Activated T-cell treated with anti-CD3 and anti-CD28 coated beads, Interleukin-2, amount 50 U/mL, for 24 hours (primary cell): ENCODE data around the gene DIPK1B.

Experiments used
- DNase-seq: peaks from one replicate; pipeline ENCODE4 v3.0.0-alpha.2; 2020
- H3K27ac Mint-ChIP-seq: 2 replicates; pipeline ENCODE4 v1.8.0; 2020; ENCODE audit warnings: mild to moderate bottlenecking, mixed read lengths
- H3K27me3 Mint-ChIP-seq: 2 replicates; pipeline ENCODE4 v1.8.0; 2020; ENCODE audit warnings: mixed read lengths
- H3K36me3 Mint-ChIP-seq: 2 replicates; pipeline ENCODE4 v1.8.0; 2020; ENCODE audit warnings: low read depth, mixed read lengths
- H3K4me1 Mint-ChIP-seq: 2 replicates; pipeline ENCODE4 v1.8.0; 2020; ENCODE audit warnings: low read depth, mixed read lengths
- H3K4me3 Mint-ChIP-seq: 2 replicates; pipeline ENCODE4 v1.8.0; 2020; ENCODE audit warnings: mild to moderate bottlenecking, moderate library complexity, mixed read lengths
- H3K9me3 Mint-ChIP-seq: 2 replicates; pipeline ENCODE4 v1.8.0; 2020; ENCODE audit warnings: mixed read lengths

Gene DIPK1B

GRCh38 chr9:136722969-136723356, 10.6 kb downstream of the DIPK1B start:
- Mint-ChIP-seq H3K9me3 (no peaks in the 10 kb centered on the region), H3K27me3 (no peaks in the 10 kb centered on the region), H3K36me3 (peaks cover 62% of the 10 kb centered on the region), H3K4me3 (no peak overlapping the region), H3K27ac (peak overlapping the region; percentile 63), H3K4me1 (peaks cover 30% of the 10 kb centered on the region)
- no peak for DNase-seq

- no peaks in the 10 kb centered on the region for H3K9me3 Mint-ChIP-seq
- H3K36me3 Mint-ChIP-seq = peaks cover 62% of the 10 kb centered on the region
- H3K4me3 Mint-ChIP-seq = peak overlapping the region; percentile 98
- DNase-seq = no peak
- no peaks in the 10 kb centered on the region for H3K27me3 Mint-ChIP-seq
- peaks cover 30% of the 10 kb centered on the region for H3K4me1 Mint-ChIP-seq
- H3K27ac Mint-ChIP-seq = peak overlapping the region; percentile 99
These were observed 11.1 kb downstream of the DIPK1B start for GRCh38 chr9:136723362-136723976.

GRCh38 chr9:136723989-136724388, 11.6 kb downstream of the DIPK1B start:
- no peaks in the 10 kb centered on the region for H3K27me3 Mint-ChIP-seq

GRCh38 chr9:136724772-136725171, 12.4 kb downstream of the DIPK1B start:
- Mint-ChIP-seq H3K36me3 (peaks cover 62% of the 10 kb centered on the region), H3K27me3 (no peaks in the 10 kb centered on the region), H3K9me3 (no peaks in the 10 kb centered on the region), H3K27ac (peak overlapping the region; percentile 99), H3K4me3 (peak overlapping the region; percentile 98), H3K4me1 (peaks cover 36% of the 10 kb centered on the region)
- no peak for DNase-seq

More at GRCh38 chr9:136723989-136724388, 11.6 kb downstream of the DIPK1B start:
- H3K9me3 Mint-ChIP-seq = no peaks in the 10 kb centered on the region
- peak overlapping the region; percentile 98 for H3K4me3 Mint-ChIP-seq
- H3K36me3 Mint-ChIP-seq = peaks cover 62% of the 10 kb centered on the region
- H3K27ac Mint-ChIP-seq = peak overlapping the region; percentile 99
- peaks cover 30% of the 10 kb centered on the region for H3K4me1 Mint-ChIP-seq
- no peak for DNase-seq

GRCh38 chr9:136725612-136726011, 13.2 kb downstream of the DIPK1B start:
- Mint-ChIP-seq H3K9me3 (no peaks in the 10 kb centered on the region), H3K27ac (peak overlapping the region; percentile 99), H3K4me1 (peaks cover 37% of the 10 kb centered on the region), H3K36me3 (peaks cover 62% of the 10 kb centered on the region), H3K27me3 (no peaks in the 10 kb centered on the region), H3K4me3 (peak overlapping the region; percentile 98)
- DNase-seq = no peak

GRCh38 chr9:136726118-136726517, 13.7 kb downstream of the DIPK1B start:
- Mint-ChIP-seq H3K36me3 (peaks cover 59% of the 10 kb centered on the region), H3K27me3 (no peaks in the 10 kb centered on the region), H3K9me3 (no peaks in the 10 kb centered on the region), H3K4me3 (peak overlapping the region; percentile 98), H3K4me1 (peaks cover 37% of the 10 kb centered on the region), H3K27ac (peak overlapping the region; percentile 99)
- no peak for DNase-seq

- Mint-ChIP-seq H3K4me3 (peak overlapping the region; percentile 98), H3K9me3 (no peaks in the 10 kb centered on the region), H3K36me3 (peaks cover 55% of the 10 kb centered on the region), H3K4me1 (peaks cover 40% of the 10 kb centered on the region), H3K27me3 (no peaks in the 10 kb centered on the region), H3K27ac (peak overlapping the region; percentile 99)
- no peak for DNase-seq
These were observed 14.3 kb downstream of the DIPK1B start for GRCh38 chr9:136726631-136727191.

GRCh38 chr9:136728080-136728547, 15.7 kb downstream of the DIPK1B start:
- Mint-ChIP-seq H3K4me3 (peak overlapping the region; percentile 98), H3K27me3 (no peaks in the 10 kb centered on the region), H3K36me3 (peaks cover 46% of the 10 kb centered on the region), H3K27ac (peak overlapping the region; percentile 99), H3K9me3 (no peaks in the 10 kb centered on the region), H3K4me1 (peaks cover 49% of the 10 kb centered on the region)
- peak; percentile 98 for DNase-seq

- Mint-ChIP-seq H3K27me3 (no peaks in the 10 kb centered on the region), H3K27ac (no peak overlapping the region), H3K9me3 (no peaks in the 10 kb centered on the region), H3K4me3 (peak overlapping the region; percentile 71), H3K4me1 (peaks cover 47% of the 10 kb centered on the region), H3K36me3 (peaks cover 41% of the 10 kb centered on the region)
- peak; percentile 66 for DNase-seq
These were observed 16.3 kb downstream of the DIPK1B start for GRCh38 chr9:136728548-136729123.

- DNase-seq = no peak
- peaks cover 42% of the 10 kb centered on the region for H3K4me1 Mint-ChIP-seq
- peaks cover 36% of the 10 kb centered on the region for H3K36me3 Mint-ChIP-seq
- no peaks in the 10 kb centered on the region for H3K27me3 Mint-ChIP-seq
- H3K27ac Mint-ChIP-seq = no peak overlapping the region
- no peaks in the 10 kb centered on the region for H3K9me3 Mint-ChIP-seq
- peak overlapping the region; percentile 71 for H3K4me3 Mint-ChIP-seq
These were observed 16.8 kb downstream of the DIPK1B start for GRCh38 chr9:136729144-136729543.

- Mint-ChIP-seq H3K4me1 (peaks cover 37% of the 10 kb centered on the region), H3K9me3 (no peaks in the 10 kb centered on the region), H3K27ac (no peak overlapping the region), H3K4me3 (peak overlapping the region; percentile 71), H3K36me3 (peaks cover 28% of the 10 kb centered on the region), H3K27me3 (no peaks in the 10 kb centered on the region)
- no peak for DNase-seq
These were observed 17.6 kb downstream of the DIPK1B start for GRCh38 chr9:136729926-136730325.

GRCh38 chr9:136732444-136733178, 20.2 kb downstream of the DIPK1B start:
- no peak for DNase-seq
- Mint-ChIP-seq H3K27me3 (no peaks in the 10 kb centered on the region), H3K9me3 (no peaks in the 10 kb centered on the region), H3K36me3 (peaks cover 1% of the 10 kb centered on the region), H3K4me3 (no peak overlapping the region), H3K27ac (no peak overlapping the region), H3K4me1 (peaks cover 19% of the 10 kb centered on the region)

- H3K4me3 Mint-ChIP-seq = no peak overlapping the region
- H3K27ac Mint-ChIP-seq = no peak overlapping the region
- no peaks in the 10 kb centered on the region for H3K36me3 Mint-ChIP-seq
- H3K4me1 Mint-ChIP-seq = peaks cover 19% of the 10 kb centered on the region
- DNase-seq = no peak
- no peaks in the 10 kb centered on the region for H3K9me3 Mint-ChIP-seq
- no peaks in the 10 kb centered on the region for H3K27me3 Mint-ChIP-seq
These were observed 21.2 kb downstream of the DIPK1B start for GRCh38 chr9:136733611-136734010.

GRCh38 chr9:136734837-136735496, 22.6 kb downstream of the DIPK1B start:
- H3K9me3 Mint-ChIP-seq = no peaks in the 10 kb centered on the region
- no peaks in the 10 kb centered on the region for H3K27me3 Mint-ChIP-seq
- no peak overlapping the region for H3K27ac Mint-ChIP-seq
- DNase-seq = no peak
- H3K36me3 Mint-ChIP-seq = no peaks in the 10 kb centered on the region
- no peak overlapping the region for H3K4me3 Mint-ChIP-seq
- peaks cover 12% of the 10 kb centered on the region for H3K4me1 Mint-ChIP-seq
